GM19193 (cell line): Measurements from ENCODE around the gene ZNHIT2.

Experiments
- POLR2A ChIP-seq: IDR thresholded peaks from 4 replicates; pipeline ENCODE4 v1.6.1; 2011; ENCODE audit not compliant: insufficient read depth, insufficient read length; ENCODE audit errors: extremely low read depth

The ZNHIT2 gene

GRCh38 chr11:65127473-65128181 is 10.1 kb upstream of the ZNHIT2 start:
- TF ChIP-seq POLR2A, result no peak

GRCh38 chr11:65126624-65127274 is 9.2 kb upstream of the ZNHIT2 start:
- TF ChIP-seq POLR2A, result peak; percentile 48

DNA sequence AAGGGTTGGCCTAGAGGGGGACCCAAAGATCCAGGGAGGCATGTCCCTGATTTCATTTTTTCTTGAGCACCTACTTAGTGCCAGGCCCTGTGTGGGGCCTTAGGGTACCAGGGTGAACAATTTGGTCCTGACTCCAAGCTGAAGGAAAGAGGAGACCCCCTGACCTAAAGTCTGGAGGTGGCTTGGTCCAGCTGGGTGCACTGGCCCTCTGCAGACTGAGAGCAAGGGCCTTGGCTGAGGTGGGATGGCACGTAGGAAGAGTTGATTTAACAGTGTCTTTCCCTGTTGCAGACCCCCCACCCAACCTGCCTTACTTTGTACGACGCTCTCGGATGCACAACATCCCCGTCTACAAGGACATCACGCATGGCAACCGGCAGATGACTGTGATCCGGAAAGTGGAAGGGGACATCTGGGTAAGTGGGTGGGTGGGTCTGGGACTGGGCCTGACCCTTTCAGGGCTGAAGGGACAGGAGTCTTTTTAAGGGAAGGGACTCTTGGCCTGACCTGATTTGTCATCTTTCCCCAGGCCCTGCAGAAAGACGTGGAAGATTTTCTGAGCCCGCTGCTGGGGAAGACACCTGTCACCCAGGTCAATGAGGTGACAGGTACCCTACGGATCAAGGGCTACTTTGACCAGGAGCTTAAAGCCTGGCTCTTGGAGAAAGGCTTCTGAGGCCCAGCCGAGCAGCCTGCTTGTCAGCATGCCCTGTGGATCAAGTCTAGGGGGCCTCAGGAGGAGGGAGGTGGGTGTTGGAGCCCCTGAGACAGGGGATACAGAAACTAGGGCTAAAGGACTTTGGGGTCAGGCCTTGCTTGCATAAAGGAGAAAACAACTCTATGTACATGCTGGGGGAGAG is 7.9 kb upstream of the ZNHIT2 start:
- TF ChIP-seq POLR2A, result no peak

DNA sequence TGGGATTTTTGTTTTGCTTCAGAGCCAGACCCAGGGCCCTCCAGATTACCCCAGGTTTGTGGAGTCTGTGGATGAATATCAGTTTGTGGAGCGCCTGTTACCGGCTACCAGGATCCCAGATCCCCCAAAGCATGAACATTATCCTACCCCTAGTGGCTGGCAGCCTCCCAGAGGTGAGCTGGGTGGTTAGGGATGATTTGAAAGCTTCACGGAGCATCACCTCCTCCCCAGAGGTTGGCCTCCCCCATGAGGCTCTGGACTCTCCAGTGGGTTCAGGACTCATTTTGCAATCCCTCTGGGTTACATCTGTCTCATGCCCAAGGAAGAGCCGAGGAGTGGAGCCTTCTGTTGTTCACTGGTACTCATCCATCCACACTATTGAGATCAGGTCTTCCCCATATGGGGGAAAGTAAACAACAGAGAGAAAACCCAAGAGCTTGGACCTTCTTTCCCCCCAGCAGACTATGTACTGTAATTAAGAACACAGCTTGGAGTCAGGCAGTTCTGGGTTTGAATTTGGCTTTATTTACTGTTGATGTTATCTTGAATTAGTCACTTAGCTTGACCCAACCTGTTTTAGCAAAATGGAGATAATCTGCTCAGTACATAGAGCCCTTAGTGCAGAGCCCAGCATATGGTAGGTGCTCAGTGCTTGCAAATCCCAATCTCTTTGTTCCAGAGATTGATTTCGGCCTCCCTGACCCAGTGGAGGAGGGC is 7.1 kb upstream of the ZNHIT2 start:
- no peak for TF ChIP-seq POLR2A

DNA sequence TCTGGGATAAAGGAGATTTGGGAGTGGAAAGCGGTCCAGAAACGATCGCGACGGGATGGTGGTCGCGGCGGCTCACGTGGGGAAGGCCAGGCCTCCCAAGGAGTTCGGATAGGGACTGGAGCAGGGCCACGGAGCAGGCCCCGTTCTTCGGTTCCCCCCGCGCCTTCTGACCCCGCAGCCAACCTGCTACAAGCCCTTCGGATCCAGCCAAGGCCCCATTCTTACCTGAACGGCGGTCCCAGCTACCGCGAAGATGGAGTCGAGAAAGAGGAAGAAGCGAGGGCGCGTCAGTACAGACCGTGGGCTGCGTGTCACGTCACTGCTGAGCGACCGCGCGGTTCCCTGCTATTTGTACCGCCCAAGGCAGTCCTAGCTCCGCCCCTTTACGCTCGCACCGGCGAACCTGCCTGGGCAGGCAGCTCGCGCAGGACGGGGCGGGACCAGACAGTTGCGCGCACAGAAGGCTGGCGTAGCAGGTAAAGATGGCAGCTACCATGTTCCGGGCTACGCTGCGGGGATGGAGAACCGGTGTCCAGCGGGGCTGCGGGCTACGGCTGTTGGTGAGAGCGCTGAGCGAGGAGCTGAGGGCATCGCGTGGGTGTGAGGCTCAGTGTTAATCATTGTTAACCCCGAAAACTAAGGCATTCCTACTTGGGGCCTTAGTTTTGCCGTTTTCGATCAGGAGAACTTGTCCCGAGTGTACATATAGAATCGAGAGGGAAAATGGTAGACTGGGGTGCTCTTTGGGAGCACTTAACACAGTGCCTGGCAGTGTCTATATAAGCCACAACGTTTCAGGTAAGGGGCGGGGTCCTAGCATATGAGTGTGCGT is 4.6 kb upstream of the ZNHIT2 start, which contains the start of the genes FAU and MRPL49:
Gene FAU, minus strand, starts transcription at position 270 of the 832 bp plus-strand sequence. CDS start 321 bp downstream, outside the sequence.
Gene MRPL49, plus strand, starts transcription at position 457 of the 832 bp plus-strand sequence. Its CDS starts 26 bp downstream, at position 483.
- peak; percentile 94 for TF ChIP-seq POLR2A

- TF ChIP-seq POLR2A, result no peak
These were observed 4.0 kb upstream of the ZNHIT2 start for GRCh38 chr11:65121447-65121864.

- TF ChIP-seq POLR2A, result no peak
These were observed 3.3 kb upstream of the ZNHIT2 start for GRCh38 chr11:65120831-65121230.

- TF ChIP-seq POLR2A, result no peak
These were observed 2.1 kb upstream of the ZNHIT2 start for GRCh38 chr11:65119670-65119995.

DNA sequence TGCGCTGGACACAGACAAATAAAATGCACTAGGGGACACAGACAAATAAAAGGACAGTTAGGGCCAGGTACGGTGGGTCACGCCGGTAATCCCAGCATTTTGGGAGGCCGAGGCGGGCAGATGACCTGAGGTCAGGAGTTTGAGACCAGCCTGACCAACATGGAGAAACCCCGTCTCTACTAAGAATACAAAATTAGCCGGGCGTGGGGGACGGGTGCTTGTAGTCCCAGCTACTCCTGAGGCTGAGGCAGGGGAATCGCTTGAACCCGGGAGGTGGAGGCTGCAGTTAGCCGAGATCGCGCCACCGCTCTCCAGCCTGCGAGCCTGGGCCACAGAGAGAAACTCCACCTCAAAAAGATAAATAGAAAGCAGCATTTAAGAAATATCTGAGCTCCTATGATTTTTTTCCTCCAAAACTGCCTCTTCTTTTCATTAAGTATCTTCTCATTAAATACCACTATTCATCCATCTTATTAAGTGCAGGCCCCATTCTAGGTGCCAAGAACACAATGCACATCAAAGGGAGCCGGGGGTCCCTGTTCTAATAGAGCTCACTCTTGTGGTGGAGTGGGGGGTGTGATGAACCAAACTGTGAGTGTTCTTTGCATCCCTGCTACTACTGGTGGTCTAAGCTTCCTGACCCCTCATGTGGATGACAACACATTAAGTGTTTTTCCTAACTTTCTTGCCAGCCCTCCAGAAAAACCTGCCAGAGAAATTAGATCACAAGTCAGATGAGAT is 766 bp upstream of the ZNHIT2 start:
- no peak for TF ChIP-seq POLR2A

GRCh38 chr11:65116370-65117205 is 913 bp downstream of the ZNHIT2 start:
- no peak for TF ChIP-seq POLR2A

DNA sequence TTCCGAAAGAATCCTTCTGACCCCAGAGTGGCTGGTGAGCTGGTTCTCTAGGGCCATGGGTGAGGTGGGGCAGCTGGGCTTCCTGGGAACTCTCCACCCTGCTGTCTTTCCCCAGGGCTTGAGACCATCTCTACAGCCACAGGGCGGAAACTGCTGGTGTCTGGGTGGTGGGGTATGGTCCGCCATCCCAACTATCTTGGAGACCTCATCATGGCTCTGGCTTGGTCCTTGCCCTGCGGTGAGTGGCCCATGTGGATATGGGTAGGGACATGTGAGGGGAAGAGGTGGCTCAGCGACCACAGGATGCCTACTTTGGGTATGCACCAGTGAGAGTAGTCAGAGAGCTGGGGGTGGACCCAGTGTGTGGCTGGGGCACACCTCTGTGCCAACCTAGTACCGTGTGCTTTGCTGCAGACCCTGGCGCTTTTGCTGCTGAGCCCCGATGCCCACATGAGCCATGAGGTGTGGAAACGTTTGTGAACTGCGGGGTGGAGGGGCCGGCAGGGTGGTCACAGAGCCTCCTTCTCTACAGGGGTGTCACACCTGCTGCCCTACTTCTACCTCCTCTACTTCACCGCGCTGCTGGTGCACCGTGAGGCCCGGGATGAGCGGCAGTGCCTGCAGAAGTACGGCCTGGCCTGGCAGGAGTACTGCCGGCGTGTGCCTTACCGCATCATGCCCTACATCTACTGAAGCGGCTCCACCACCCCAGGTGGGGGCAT is 2.0 kb downstream of the ZNHIT2 start:
- TF ChIP-seq POLR2A, result peak; percentile 25

DNA sequence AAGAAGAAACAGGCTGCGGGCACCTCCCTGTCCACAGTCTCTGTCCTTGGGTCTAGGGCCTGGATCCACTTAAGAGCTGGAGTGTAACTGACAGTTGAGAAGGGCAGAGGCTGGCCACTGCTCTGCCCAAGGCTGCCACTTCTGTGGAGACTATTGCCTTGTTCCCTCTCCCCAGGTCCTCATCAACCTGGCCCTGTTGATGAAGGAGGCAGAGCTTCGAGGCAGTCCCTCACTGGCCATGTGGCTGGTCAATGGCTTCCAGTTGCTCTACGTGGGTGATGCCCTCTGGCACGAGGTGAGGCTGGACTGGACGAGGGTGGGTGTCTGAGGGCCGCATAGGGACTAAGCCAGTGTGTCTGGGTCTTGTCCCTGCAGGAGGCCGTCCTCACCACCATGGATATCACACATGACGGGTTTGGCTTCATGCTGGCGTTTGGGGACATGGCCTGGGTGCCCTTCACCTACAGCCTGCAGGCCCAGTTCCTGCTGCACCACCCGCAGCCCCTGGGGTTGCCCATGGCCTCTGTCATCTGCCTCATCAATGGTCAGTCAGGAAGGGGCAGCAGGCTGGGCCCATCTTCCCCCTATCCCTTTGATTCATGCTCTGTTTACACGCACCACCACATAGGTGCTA is 2.8 kb downstream of the ZNHIT2 start:
- TF ChIP-seq POLR2A, result no peak

DNA sequence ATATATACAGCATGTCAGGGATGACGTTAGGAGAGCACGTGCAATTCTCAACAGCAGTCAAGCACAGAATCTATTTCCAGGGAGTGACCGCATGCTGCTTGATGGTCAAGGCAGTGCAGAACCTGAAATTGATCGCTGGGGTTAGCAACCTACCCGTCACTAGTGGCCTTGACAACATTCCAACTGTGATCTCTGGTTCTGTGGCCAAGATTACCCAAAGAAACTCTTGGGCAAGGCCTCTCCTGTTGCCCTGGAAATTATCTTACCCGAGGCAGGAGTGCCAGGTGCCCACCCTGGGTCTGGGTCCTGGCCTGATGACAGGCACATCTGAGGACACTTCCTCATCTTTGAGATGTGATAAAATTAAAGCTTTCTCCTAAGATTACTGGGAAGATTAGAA is 3.7 kb downstream of the ZNHIT2 start:
- TF ChIP-seq POLR2A, result no peak
